ENCODE data around the gene TTYH2.

DNA sequence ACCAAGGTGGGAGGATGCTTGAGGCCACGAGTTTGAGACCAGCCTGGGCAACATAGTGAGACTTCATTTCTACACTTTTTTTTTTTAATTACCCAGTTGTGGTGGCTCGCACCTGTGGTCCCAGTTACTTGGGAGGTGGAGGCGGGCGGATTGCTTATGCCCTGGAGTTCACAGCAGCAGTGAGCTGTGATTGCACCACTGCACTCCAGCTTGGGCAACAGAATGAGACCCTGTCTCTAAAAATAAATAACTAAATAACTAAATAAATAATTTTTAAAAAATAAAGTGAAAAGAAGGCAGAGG, 70.0 kb downstream of the TTYH2 start:
- no peak for TF ChIP-seq CTCF (IDR thresholded peaks at IDR 0.05; ENCODE audit: low read length)
- no peak for TF ChIP-seq EZH2 (IDR thresholded peaks at IDR 0.05; ENCODE audit: borderline replicate concordance, low read length)

Measured in OCI-LY1 (cell line).